Stimulated activated CD8-positive, alpha-beta memory T cell treated with anti-CD3 and anti-CD28 coated beads, Interleukin-15, amount 100 ng/mL, for 24 hours (primary cell): Measurements from ENCODE around the gene NR3C2.

Source experiments
- DNase-seq: peaks from one replicate; pipeline ENCODE4 v3.0.0-alpha.2; 2020; ENCODE audit warnings: low read depth

NR3C2 gene

DNA sequence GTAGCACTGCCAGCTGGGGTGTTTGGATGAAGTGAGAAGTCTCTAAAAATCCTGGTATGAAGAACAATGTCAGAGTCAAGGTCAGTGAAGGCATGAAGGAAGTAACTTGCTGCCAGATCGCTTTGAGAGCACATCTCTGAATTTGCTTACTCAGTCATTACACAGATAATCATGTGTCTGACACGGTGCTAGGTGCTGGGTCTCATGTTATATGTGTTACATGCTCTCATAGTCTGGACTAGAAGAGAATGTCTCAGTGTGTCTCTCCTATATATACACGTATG, 372.4 kb downstream of the NR3C2 start:
- no peak for DNase-seq

DNA sequence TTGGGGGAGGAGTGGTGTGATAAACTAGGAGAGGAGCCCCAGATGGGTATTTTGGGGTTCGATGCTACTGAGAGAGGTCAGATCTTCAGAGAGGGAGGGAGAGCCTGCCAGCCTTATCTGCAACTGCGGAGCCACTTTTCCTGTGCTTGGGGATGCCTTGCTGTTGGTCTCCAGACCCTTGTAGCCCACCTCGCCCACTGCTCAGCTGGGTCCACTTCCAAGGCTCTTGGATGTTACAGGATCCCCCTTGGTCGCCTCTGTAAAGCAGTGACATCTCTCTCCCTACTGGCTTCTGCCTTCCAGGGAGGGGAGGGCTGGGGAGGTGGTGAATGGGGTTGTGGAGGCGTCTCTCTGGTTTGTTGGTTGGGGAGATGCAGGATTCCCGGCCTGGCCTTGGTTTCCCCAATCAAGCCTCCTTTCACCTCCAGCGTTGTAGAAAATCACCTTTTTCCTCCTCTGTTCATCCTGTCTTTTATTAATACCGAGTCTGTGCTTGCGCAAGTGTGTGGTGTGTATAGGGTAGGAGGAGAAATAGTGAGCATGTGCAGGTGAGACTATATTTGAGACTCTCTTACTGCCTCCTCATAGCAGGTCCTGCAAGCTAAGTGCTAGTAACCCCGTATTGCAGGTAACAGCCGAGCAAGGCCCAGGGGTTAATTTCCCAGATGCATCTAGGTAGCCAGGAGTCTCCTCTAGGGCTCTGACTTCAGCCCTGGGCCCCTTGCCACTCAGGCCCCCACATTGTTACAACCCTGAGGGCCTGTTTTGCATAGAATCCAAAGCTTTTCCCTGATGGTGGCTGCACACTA, 372.9 kb downstream of the NR3C2 start:
- no peak for DNase-seq

DNA sequence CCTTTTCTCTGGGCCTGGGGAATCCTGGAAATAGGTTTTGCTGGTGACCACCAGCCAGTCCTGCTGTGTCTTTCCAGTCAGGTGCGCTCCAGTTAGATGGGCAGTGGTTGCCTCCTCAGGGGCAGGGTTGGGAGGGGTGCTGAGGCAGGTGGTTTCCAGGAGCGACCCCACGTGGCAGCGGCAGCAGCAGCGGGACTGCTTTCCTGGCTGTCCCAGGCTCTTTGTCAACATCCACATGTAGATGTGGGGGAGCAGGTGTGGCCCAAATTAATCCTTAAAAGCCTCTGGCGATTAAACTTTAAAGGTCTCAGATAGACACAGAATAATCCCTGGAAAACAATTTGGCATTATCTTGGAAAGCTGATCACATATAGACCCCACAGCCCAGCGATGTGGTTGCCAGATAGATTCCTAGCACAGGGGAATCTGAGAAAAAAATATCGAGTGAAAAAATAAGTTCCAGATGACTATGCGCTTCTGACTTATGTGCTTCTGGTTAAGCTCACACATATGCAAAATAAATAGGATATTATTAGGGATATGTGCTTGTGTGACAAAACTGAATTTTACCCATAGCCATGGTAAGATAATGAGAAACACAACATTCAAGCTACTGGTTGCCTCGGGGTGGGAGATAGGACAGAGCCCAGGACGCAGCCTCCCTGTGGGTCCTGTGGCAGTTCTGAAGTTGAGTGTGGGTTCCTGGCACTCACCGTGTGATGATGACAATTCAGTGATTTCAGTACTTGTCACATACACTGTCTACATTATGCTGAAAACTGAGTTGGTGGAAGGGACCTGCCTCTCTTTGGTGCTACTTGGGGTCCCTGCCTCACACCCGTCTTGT, 373.9 kb downstream of the NR3C2 start:
- DNase-seq, result no peak

DNA sequence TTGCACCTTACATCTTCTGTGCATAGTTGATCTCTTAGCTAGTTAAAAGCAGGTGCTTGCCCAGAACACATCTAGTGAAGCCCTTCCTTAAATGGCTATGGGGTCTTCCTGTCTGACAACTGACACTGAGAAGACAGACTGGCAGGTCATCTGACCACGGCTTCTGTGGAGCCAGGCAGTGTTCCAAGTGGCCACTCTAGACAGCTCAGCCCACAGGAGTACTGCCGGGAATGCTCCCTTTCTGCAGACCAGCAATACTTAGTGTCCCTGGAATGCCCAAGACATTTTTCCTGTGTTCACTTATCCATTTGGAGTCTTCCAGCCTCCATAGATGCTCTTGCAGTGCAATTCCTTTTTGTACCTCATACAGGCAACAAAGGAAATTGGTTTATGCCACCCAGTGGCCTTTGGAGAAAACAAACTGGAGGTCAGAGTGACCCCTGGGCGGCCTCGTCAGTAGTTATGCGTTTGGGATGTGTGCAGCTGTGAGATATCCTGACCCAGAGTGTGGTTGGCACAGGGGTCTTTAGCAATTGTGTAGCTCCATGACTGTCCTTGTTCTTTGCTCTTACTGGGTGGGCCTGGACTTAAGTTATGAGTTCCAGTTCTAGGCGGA, 374.8 kb downstream of the NR3C2 start:
- no peak for DNase-seq

DNA sequence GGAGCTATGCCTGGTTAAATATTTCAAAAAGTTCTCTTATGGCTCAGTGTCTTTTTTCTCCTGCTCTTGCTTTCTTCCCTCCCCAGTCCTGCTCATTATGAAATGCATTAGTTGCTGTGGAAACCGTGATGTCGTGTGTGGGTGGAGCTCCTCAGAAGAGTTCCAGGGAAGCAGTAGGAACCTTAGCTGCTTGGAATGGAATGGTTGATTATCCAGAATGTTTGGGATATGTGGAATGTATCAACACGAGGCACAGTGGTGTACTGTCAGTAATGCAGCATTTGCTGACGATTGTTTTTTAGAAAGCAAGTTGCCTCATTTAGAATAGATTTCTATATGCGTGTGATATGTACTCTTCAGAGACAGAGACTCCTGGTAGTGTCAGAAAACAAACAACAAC, 377.1 kb downstream of the NR3C2 start:
- no peak for DNase-seq

DNA sequence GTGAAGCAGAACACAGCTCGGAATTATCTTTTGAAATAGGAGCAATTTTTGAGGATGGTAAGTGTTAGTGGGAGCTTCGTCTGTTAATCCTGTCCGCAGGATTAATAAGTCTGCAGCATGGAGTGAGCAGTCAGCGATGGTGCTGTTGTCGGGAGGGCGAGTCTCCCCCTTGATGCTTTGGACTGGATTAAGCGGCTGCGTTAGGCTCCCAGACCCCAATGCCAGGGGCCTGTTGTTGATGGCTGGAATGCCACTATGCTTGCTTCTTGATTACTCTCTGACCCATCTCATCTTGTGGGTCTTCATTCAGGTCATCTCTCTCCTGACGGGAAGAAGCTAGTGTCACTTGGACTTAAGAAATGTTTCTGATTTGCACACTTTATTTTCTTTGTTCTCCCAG, 377.8 kb downstream of the NR3C2 start:
- no peak for DNase-seq

DNA sequence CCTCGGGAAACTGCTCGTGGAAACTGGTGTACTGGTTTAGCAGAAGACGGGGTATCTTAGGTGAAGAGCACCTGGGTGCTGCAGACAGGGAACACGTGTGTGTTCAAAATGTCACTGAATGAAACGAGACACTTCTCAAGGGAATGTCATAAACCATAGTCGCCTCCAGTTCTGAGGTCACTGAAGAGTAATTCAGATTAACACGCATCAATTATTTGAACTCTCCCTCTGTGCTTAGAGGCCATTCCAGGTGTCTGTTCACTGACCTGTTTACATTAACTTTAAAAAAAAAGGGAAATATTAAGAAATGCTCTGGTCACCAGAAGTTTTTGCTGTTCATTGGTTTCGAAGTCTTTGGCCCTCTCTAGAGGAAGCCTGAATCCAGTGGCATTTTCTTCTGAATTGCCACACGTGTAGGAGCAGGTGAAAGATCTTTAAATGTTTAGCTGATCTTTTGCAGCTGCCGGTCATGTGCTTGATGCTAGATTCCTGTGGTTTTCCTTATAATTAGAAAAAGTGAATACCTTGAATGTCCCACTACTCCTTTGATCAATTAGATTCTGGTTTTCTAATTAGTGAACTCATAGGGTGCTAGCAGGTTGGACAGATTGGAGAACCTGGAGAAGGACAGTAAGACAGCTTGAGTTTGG, 379.8 kb downstream of the NR3C2 start:
- no peak for DNase-seq

DNA sequence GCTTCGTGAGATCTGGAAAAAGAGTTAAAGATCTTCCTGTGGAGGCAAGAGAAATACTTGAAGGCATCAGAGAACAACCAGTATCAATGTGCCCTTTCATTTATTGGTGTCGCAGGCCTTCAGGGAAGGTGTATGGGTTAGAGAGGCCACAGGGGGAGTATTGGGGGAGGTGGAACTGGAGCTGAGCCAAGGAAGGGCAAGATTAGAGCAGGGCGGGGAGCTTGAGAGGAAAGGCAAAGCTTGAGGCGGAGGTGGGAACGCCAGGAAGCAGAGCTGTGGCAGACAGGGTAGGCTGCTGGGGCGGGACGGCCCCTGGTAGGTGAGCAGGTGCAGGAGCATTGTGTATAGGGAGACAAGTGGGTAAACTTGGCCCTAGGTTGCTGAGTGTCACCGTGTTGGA, 380.4 kb downstream of the NR3C2 start:
- DNase-seq, result no peak

DNA sequence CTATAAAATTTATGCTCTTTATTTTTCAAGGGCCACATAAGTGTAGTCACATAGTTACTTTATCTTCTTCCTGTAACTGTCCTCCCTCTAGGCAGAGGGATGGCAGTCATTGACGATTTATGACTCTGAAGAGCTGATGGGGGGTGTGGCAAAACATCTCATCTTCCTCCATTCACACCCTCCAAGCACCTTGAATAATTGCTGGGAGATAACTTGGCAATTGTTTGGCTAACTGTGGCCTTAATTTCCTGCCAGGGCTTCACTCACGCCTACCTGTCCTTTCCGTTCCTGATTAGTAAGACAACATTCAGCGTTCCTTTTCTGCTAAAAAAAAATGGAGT, 381.1 kb downstream of the NR3C2 start:
- no peak for DNase-seq

DNA sequence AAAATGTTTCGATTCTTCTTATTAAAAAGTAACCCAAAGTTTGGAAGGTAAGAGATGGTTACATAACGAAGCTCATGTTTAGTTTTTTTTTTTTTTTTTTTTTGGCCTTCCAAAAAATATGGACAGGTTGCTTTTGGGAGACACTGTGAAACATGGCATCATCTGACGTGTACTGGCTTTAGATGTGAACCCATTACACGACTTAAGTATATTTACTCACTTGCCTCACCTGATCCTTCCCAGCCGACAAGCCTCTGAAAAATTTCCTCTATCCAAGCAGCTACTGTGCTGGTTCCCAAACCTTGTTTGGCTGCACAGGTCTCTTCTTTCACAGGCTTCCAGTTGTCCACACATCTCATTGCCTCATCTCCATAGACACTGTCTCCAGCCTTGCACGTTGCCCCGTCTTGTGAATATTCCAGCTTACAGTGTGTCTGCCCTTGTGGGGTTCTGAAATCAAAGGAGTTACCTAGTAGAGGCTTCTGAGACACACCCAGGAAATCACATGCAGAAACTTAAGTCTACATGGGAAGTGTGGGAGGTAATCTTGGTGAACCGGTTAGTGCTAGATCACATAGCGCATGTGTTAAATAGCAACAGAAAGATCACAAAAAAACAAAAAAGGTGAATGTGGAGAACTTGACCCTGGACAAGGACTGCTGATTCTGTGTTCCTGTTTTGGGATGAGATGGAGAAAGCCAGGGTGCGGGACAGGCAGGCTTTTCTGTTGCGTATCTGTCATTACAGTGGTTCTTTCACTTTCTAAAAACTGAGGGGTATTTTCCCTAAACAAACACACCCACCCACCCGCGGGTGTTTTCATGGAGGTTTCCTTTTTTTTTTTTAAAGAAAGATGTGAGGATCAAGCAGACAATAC, 381.7 kb downstream of the NR3C2 start:
- DNase-seq, result no peak

DNA sequence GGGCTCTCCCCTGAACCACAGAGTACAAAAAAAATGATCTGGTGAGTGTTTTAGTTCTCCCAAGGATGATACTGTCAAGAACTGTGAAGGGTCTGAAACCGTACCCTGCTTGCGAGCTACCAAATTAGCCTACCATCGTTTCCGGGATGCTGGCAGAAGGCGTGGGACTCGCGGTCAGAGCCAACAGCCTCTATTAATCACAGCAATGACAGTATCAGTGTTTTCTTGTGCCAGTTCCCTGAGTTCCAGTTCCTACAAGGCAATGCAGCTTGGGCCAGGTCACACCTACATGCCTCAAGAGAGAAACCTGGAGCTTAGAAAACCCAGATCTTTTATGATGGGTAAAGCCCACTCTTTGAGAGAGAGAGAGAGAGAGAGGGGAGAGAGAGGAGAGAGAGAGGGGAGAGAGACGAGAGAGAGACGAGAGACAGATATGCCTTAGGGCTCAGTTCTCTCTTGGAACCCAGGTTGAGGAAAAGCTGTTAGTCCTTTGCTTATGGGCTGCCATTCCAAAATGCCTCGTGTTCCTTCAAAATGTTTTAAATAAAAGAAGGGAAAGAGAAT, 382.5 kb downstream of the NR3C2 start:
- DNase-seq, result no peak

DNA sequence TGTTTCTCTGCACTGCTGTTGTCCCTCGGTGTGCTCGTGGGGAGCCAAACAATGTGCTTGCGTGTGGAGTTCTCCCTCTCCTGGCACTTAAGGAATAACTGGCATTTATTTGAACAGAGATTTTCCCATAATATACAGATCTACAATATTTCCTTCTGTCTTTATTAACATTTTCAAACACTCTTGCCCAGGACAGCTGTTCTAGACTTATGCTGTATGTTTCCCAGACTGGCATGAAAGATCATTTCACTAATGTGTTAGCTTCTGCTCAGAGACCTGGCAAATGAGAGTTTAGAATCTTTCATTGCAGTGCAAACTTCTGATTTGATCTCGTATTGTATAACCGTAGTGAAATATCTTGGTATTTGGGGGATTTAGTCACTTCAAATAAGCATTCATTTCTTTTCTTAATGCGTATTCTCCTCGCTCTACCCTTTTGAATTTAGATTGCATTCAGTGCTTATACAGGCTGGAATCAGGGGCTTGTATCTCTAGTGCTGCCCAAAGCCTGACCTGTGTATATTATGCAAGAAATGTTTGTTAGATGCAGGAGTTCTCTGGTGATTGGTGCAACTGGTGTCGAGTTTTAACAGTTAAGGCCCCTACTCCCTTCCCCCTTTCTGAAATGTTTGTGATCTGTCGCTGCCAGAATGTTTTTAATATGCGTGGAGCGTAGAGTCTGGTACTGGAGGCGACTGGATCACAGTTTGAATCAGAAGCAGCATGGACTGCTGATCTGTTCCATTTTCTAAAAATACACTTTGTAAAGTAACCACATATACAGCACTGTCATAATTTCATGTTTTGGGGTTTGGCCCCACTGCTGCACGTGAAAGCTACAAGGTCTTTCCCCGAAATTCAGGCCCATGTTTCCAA, 384.0 kb downstream of the NR3C2 start:
- no peak for DNase-seq

DNA sequence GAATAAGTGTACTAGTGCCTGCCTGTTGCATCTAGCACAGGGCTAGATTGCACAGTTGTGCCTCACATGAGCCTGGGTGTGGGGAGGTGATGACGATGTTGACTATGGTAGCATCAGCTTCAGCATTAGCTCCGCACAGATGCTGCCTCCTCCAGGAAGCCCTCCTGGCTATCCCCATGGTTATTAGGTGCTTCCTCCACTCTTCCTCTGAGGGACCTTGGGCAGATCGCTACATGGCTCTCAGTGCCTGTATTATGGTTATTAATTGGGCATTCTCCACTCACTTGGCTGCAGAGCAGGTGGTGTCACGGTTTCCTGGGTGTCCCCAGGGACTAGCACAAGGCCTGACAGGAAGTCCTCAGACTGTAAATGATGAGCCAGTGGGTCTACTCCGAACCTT, 384.7 kb downstream of the NR3C2 start:
- no peak for DNase-seq

DNA sequence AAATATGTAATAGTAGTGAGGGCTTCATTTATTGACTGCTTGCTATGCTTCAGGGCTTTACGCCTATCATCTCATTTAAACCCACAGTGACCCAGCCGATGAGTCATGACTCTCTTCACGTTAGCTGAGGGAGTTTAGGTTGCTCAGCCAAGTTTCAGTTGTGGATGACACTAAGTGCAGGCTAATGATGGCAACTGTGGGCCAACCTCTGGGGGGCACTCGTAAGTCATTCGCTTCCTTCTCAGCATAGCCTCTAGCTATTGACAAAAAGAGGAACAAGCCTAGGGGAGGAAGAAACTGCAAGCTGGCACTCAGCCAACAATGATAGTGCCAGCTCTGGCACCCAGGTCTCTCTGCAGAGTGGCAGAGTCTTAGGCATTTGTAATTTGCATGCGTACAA, 385.3 kb downstream of the NR3C2 start:
- DNase-seq, result no peak

DNA sequence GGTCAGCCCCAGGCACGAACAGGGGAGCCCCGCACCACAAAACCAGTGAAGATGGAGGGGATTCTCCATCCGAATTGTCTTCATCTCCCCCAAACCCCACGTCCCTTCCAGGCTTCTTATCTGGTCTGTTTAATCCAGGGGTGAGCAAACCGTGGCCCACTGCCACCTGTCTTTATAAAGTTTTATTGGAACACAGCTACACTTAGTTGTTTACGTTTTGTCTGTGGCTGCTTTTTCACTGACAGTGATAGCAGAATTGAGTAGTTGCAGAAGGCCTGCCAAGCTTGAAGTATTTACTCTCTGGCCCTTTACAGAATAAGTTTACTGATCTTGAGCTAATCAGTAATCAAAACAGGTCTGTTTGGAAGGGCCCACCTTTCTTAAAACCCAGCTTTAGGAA, 386.4 kb downstream of the NR3C2 start:
- DNase-seq, result no peak

DNA sequence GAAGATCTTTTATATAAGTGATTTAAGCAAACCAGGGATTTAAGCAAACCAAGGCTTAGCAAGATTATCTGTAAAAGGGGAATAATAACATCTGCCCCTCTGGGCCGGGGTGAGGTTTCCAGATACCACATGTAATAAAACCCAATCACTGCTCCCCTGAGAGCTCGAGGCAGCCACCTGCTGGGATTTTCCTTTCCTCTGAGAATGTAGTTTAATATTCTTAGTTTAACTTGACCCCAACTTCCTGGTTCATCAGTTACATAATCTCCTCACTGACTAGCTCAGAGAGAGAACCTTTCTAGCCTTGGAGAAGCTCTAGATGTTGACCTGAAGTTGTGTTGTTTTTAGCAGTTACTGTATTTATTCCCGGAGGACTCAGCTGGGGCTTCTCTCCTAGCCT, 387.9 kb downstream of the NR3C2 start:
- DNase-seq, result no peak

DNA sequence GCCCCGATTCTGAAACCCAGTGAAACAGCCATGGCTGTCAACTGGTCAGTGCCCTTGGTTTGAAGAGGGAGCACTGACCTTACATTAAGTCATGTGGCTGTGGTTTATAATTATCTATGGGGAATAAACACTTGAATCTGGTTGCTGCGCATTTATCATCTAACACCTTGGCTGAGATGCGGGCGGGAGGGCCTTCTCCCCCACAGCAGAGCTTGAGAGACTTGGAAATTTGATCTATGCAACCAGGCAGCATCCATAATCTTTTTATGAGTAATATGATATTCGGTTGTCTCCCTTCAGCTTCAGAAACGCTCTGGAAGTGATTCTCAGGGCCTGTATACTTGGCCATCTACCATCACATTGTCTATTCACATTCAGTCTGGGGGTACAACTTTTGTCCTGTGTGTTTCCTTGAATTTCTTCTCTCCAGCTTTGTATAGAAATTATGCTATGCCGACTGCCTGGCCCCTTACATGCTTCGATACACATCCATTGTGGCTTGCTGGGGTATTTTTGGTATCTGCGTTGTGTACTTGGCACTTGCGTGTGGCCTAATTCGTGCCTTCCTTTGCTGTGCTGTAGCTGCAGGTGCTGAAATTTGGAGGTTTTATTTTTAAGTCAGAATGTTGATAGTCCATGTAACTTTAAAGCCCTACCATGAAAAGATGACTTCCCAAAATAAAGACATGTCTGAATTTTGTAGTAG, 388.8 kb downstream of the NR3C2 start:
- no peak for DNase-seq

DNA sequence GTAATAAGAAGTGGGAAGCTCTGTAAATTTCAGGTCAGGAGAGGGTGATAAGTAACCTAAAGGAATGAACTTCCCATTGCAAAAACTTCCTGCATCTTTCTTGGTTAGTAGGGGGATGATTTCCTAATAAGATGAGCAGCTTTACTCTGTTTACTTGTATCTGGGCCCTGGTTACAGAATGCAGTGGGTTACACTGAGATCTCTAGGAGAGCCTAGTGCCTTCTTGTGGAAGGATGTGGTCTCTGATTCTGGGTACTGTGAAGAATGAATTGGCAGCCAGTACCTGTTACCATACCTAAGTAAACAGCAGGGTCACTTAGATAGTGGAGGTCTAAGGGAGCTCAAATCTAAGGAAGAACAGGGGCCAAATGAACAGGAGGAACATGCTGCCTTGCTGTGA, 389.8 kb downstream of the NR3C2 start:
- DNase-seq, result no peak

DNA sequence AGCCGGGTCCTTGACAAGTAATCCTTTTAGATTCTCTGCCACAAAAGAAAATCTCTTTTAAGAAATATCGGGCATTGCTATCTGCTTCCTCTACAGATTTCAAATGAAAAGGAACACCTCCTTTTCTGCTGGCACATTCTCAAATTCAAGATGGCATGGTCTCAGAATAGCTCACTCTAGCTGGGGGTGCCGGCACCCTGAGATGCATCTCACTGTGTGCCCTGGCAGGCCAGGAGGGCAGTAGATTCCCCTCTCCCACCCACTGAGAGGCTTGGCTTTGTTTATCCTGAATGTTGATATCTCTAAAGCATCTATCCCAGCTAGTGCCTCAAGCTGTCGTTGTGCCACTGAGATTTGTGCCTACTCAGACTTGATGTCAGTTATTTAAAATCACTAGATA, 390.8 kb downstream of the NR3C2 start:
- no peak for DNase-seq

DNA sequence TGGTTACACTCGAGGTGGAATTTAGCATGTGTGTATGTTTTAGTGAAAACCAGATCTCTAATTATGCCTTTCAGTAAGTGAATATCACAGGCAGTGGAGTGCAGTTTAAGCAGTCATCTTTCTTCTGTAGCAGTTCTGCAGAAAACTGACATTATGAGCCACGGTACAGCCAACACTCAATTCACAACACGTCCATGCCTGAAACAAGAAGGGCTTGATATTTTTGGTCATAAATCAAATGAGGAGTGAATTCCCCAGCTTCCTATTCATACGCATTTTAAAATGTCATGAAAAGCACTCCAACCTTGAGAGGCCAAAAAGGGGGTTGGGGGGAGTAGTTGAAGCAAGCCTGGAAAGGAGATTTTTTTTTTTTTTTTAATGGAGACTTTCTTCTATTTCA, 393.6 kb downstream of the NR3C2 start:
- DNase-seq, result no peak
